ENCODE measurements around the gene FOXD2.
A peak's percentile ranks its signal among the peaks of the same experiment; 100 is the strongest.

FOXD2 gene

DNA sequence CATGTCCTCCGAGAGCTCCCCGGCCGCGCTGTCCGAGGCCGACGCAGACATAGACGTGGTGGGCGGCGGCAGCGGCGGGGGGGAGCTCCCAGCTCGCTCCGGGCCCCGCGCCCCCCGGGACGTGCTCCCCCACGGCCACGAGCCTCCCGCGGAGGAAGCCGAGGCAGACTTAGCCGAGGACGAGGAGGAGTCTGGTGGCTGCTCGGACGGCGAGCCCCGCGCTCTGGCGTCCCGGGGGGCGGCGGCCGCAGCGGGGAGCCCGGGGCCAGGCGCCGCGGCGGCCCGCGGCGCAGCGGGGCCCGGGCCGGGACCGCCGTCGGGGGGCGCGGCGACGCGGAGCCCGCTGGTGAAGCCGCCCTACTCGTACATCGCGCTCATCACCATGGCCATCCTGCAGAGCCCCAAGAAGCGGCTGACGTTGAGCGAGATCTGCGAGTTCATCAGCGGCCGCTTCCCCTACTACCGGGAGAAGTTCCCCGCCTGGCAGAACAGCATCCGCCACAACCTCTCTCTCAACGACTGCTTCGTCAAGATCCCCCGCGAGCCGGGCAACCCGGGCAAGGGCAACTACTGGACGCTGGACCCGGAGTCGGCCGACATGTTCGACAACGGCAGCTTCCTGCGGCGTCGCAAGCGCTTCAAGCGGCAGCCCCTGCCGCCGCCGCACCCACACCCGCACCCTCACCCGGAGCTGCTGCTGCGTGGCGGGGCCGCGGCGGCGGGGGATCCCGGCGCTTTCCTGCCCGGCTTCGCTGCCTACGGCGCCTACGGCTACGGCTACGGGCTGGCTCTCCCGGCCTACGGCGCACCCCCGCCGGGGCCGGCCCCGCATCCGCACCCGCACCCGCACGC, 547 bp downstream of the FOXD2 start:
- H3K27me3 ChIP-seq = peaks cover 100% of the 10 kb centered on the region
- no peak overlapping the region for H3K27ac ChIP-seq
- H3K4me3 ChIP-seq (ENCODE audit: low read depth in 1 of 2, low read length in 1 of 2) = peak overlapping the region; percentile 70 to 86
- H3K4me1 ChIP-seq (ENCODE audit: control insufficient read depth in 1 of 2, insufficient read depth in 1 of 2, low read depth in 1 of 2, low read length in 1 of 2) = peaks cover 27 to 42% of the 10 kb centered on the region in 2 experiments
- TF ChIP-seq, protein P1, sequence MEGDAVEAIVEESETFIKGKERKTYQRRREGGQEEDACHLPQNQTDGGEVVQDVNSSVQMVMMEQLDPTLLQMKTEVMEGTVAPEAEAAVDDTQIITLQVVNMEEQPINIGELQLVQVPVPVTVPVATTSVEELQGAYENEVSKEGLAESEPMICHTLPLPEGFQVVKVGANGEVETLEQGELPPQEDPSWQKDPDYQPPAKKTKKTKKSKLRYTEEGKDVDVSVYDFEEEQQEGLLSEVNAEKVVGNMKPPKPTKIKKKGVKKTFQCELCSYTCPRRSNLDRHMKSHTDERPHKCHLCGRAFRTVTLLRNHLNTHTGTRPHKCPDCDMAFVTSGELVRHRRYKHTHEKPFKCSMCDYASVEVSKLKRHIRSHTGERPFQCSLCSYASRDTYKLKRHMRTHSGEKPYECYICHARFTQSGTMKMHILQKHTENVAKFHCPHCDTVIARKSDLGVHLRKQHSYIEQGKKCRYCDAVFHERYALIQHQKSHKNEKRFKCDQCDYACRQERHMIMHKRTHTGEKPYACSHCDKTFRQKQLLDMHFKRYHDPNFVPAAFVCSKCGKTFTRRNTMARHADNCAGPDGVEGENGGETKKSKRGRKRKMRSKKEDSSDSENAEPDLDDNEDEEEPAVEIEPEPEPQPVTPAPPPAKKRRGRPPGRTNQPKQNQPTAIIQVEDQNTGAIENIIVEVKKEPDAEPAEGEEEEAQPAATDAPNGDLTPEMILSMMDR (IDR thresholded peaks at IDR 0.05) = no peak
- H3K9me3 ChIP-seq = no peaks in the 10 kb centered on the region
- no peaks in the 10 kb centered on the region for H3K36me3 ChIP-seq

DNA sequence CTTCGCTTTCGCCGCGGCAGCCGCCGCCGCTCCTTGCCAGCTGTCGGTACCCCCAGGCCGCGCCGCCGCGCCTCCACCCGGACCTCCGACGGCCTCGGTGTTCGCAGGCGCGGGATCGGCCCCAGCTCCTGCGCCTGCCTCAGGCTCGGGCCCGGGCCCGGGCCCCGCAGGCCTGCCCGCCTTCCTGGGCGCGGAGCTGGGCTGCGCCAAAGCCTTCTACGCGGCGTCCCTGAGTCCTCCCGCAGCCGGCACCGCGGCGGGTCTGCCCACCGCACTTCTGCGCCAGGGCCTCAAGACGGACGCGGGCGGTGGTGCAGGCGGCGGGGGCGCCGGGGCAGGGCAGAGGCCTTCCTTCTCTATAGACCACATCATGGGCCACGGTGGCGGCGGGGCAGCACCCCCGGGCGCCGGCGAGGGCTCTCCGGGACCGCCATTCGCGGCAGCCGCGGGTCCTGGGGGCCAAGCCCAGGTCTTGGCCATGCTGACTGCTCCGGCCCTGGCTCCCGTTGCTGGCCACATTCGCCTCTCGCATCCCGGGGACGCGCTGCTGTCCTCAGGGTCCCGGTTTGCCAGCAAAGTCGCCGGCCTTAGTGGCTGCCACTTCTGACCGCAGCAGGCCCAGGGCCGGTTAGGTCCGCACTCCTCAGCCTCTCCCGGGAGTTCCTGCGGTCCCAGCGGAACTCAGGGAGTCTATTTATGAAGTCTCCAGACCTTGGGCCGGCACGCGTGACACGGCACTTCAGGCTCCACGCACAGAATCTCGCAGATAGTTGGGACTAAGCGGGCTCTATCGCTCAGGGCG, 1.4 kb downstream of the FOXD2 start:
- H3K27ac ChIP-seq = no peak overlapping the region
- no peaks in the 10 kb centered on the region for H3K9me3 ChIP-seq
- peaks cover 19 to 34% of the 10 kb centered on the region in 2 experiments for H3K4me1 ChIP-seq (ENCODE audit: control insufficient read depth in 1 of 2, insufficient read depth in 1 of 2, low read depth in 1 of 2, low read length in 1 of 2)
- TF ChIP-seq, protein P1 (IDR thresholded peaks at IDR 0.05) = no peak
- H3K36me3 ChIP-seq = no peaks in the 10 kb centered on the region
- peaks cover 100% of the 10 kb centered on the region for H3K27me3 ChIP-seq
- H3K4me3 ChIP-seq (ENCODE audit: low read depth in 1 of 2, low read length in 1 of 2) = no peak overlapping the region

DNA sequence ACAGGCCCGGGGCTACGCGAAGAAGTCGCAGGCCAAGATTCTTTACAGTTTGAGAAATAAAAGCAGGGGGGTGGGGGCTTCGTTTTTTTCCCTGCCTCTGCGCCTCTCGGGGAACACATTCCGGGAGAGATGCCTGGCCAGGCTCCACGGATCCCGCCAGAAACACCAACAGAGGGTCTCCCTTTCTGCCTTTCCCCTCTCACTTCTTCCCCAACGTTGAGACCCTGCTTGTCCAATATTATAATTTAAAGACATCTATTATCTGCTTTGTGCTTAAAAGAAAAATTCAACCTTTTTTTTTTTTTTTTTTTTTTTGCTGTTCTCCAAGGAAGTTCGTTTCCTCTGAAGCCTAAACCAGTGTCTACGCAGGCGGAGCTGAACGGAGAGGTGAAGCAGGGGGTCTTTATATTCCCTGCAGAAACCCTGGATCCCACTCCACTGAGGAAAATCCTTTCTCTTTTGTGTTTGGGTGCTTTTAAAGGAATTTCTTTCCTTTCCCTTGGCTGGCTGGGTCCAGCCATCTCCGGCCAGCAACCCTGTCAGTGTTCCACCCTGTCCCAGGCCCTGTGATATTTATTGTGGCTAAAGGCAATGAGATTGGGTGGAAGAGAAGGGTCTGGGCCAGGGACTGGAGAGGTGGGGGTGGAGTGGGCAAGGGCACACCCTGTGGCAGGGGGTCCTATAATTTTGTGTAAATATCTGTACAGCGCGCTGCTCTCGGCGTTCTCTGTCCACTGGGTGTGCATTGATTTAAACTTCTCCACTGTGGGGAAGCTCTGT, 2.2 kb downstream of the FOXD2 start:
- Histone ChIP-seq H3K4me1 (ENCODE audit: control insufficient read depth in 1 of 2, insufficient read depth in 1 of 2, low read depth in 1 of 2, low read length in 1 of 2) (peaks cover 20 to 38% of the 10 kb centered on the region in 2 experiments), H3K9me3 (no peaks in the 10 kb centered on the region), H3K27ac (no peak overlapping the region), H3K36me3 (no peaks in the 10 kb centered on the region), H3K27me3 (peaks cover 100% of the 10 kb centered on the region), H3K4me3 (ENCODE audit: low read depth in 1 of 2, low read length in 1 of 2) (no peak overlapping the region)
- TF ChIP-seq, protein P1 (IDR thresholded peaks at IDR 0.05) = no peak

DNA sequence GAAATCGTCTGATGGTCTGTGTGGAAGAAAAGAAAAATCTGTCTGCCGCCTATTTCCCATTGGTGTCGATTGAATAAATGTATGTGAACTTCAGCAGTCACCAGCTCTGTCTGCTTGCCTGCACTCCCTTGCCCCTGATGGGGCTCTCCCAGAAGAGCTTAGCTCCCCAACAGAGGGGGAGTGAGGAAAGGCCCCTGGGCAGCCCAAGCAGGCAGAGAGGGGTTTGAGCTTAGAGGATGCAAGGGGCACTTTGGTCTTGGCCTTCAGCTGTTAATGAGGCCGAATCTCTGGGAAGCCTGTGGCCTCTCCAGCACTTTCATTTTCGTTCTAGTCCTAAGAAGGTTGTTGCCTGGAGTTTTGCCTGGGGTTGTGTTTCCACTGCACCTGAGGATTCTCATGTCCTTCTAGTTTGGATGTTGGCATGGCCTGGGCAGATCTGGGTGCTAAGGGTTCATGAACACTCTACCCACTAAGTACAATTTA, 2.8 kb downstream of the FOXD2 start:
- Histone ChIP-seq H3K4me1 (ENCODE audit: control insufficient read depth in 1 of 2, insufficient read depth in 1 of 2, low read depth in 1 of 2, low read length in 1 of 2) (peaks cover 23 to 40% of the 10 kb centered on the region in 2 experiments), H3K4me3 (ENCODE audit: low read depth in 1 of 2, low read length in 1 of 2) (no peak overlapping the region), H3K9me3 (no peaks in the 10 kb centered on the region), H3K36me3 (no peaks in the 10 kb centered on the region), H3K27me3 (peaks cover 100% of the 10 kb centered on the region), H3K27ac (no peak overlapping the region)
- TF ChIP-seq, protein P1 (IDR thresholded peaks at IDR 0.05) = no peak

DNA sequence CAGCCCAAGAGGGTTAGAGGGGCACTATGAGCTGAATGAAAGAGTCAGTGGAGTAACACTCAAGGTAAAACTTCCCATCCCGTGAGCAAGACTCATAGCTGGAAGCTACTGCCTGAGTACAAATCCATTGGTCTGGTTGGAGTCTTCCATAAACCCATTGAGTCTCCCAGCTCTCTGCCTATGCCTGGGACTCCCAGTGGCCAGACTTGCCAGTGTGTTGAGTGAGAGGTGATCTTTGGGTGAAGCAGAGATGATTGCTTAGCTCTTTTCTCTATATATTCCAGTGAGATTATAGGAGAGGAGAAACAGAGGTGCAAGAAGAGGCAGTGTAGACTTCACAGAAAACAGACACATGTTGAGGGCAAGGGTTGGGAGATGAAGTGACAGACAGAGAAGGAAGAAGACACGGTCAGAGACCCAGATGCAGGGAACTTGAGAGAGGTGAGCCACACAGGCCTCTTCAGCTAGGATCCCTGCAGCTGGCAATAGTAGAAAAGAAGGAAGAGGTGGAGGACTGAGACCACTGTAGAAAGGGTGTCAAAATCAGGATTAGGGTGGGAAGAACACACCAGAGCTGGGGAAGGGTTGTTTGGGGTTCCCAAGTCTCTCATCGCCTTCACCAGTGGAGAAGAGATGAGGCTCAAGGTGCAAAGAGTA, 3.7 kb downstream of the FOXD2 start:
- TF ChIP-seq, protein P1 (IDR thresholded peaks at IDR 0.05) = no peak

More for the DNA sequence above, 3.7 kb downstream of the FOXD2 start:
- H3K4me3 ChIP-seq (ENCODE audit: low read depth in 1 of 2, low read length in 1 of 2) = no peak overlapping the region
- no peaks in the 10 kb centered on the region for H3K9me3 ChIP-seq
- no peak overlapping the region for H3K27ac ChIP-seq
- H3K27me3 ChIP-seq = peaks cover 100% of the 10 kb centered on the region
- H3K36me3 ChIP-seq = no peaks in the 10 kb centered on the region
- peaks cover 19 to 35% of the 10 kb centered on the region in 2 experiments for H3K4me1 ChIP-seq (ENCODE audit: control insufficient read depth in 1 of 2, insufficient read depth in 1 of 2, low read depth in 1 of 2, low read length in 1 of 2)

All from neutrophil (primary cell).